CD4-positive, alpha-beta T cell treated with Interleukin-10 for 1 hour (primary cell): ENCODE results near the gene AZIN2.

Experiments
- DNase-seq: peaks from one replicate; pipeline ENCODE4 v3.0.0-alpha.2; 2020

AZIN2 gene

GRCh38 chr1:33157131-33157530 is 76.2 kb downstream of the AZIN2 start:
- DNase-seq, result no peak

DNA sequence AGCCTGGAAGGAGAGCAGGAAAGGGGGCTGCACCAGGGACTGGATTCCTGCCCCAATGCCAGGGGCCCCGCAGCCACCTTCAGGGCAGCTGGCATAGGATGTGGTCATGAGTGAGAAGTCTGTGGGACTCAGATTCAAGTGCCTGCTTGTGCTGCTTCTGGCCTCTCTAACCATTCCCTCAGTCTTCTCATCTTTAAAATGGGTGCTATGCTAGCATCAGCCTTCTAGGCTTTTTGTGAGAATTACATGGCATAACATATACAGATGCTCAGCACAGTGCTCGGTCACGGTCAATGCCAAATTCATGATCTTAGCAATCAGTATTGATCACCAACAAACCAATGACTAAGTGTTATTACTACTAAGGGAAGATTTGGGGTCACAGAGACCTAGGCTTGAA is 77.4 kb downstream of the AZIN2 start:
- DNase-seq, result no peak

- no peak for DNase-seq
These were observed 78.6 kb downstream of the AZIN2 start for GRCh38 chr1:33159577-33159976.

DNA sequence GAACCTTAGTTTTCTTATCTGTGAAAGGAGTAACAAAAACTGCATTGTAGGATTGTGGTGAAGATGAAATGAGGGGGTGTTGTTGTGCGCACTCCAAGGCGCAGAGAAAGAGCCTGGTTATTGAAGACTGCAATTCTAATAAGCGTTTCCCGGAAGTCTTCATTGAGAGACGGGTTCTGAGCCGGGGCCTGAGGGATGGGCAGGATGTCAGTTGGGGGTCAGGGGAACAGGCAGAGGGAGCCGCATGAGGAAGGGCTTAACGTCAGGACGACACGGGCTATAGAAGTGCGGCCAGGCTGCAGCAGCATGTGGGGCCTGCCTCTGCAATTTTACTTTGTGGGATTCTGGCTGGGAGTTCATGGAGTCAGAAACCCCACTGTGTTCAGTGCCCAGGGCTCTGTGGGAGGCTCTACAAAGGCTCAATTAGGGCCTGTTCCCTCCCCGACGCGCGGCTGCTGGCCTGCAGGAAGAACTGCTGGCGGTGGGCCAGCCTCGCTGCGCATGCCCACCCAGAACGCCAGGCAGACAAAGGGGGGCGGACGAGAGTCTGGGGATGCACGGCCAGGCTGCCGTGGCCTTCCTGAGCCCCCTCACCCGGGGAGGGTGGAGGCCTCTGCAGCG is 80.2 kb downstream of the AZIN2 start:
- DNase-seq, result no peak

DNA sequence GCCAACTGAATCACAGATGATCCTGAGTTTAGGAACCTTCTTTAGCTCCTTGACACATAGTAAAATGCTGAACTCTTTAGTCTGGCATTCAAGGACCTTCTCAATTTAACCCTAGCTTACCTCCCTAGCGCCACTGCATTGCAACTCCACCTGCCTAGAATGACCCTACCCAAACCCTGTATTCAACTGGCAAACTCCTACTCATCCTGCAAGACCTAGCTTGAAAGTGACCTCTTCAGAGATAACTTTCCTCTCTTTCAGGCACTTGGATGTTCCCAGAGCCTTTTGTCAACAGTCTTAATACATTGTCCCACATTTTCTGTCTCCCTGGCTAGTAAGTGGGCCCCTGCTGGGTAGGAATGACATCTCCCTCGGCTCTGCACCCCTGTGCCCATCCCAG is 81.2 kb downstream of the AZIN2 start:
- no peak for DNase-seq

DNA sequence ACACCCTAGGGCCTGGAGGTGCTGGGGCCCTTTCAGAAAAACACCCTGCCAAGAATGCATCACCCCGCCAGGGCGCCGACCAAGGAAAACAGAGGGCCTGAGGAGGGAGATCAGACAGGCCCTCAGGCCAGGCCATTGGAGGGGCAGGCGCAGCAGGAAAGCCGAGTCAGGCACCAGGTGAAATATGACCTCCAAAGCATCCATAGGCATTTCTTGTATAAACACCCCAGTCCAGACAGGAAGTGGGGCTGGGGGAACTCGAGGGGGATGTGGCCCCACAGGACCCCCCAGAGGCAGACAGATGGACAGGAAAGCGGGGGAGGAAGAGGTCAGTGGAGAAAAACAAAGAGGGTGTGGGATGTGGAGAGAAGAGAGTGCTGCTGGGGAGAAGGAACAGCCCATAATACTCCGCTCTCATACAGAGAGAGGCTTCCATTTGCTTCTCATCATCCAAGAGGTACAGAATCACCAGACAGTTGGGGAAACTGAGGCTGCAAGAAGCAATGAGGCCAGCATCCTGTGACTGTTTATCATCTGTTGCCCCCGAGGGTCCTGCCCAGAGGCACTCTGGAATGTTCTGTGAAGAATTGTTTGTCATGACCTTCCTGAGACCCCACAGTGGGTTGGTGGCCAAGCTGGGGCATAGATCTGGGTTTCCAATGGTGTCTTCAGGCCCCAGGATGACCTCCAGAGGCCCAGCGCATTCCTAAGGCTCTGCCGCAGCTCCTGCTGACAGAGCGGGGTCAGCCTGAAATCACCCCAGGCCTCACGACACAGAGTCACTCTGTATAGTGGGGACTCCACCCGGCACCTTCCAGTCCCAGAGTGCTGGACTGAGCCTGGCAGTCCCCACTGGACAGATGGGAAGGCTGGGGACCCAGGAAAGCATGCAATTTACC is 82.9 kb downstream of the AZIN2 start:
- DNase-seq, result no peak

DNA sequence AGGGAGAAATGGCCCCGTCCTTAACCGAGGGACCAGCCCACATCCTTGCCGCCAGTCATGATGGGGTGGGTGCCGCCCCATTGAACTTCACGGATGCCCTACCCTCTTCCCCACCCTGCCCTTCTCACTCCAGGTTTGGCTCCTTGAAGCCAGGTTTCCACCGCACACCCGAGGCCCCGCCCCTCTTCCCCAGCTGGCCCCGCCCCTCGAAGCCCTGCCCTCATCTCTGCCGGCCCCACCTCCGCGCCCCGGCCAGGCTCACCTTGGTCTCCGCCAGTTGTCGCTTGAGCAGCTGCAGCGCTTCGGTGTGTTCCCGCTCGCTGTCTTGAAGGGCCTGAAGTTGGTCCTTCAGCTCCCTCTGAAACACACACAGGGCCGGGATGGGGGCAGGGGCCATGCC is 84.3 kb downstream of the AZIN2 start:
- no peak for DNase-seq

GRCh38 chr1:33165809-33166208 is 84.9 kb downstream of the AZIN2 start:
- no peak for DNase-seq

DNA sequence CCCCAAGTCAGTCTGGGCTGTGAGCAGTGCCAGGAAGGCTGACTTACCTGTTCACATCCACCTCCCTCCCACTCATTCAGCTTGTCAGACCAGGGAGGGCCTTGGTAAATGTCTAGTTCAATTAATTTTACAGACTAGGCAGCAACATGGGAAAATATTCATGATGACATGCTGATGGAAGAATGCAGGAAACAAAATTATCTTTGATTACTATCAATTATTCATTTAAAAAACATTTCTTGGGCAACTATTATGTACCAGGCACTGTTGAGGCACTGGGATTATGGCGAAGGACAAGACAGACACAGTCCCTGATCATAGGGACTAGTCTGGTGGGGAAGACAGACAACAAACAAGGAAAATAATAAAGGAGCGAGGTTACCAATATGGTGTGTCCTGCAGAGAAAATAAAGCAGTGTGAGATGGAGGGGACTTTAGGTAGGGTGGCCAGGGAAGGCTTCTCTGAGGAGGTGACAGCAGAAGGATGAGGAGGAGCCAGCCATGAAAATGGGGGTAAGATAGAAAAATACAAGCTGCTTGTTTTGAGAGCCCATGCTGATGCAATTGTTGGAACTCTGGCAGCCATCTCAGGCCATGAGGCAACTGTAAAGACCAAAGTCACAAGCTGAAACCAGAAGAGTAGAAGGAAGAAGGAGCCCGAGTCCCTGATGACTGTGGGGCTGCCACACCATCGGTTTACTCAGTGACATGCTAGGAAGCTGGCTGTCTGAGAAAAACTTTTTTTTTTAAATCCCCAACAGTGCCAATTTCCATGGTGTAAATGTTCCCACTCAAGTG is 86.9 kb downstream of the AZIN2 start:
- DNase-seq, result no peak

DNA sequence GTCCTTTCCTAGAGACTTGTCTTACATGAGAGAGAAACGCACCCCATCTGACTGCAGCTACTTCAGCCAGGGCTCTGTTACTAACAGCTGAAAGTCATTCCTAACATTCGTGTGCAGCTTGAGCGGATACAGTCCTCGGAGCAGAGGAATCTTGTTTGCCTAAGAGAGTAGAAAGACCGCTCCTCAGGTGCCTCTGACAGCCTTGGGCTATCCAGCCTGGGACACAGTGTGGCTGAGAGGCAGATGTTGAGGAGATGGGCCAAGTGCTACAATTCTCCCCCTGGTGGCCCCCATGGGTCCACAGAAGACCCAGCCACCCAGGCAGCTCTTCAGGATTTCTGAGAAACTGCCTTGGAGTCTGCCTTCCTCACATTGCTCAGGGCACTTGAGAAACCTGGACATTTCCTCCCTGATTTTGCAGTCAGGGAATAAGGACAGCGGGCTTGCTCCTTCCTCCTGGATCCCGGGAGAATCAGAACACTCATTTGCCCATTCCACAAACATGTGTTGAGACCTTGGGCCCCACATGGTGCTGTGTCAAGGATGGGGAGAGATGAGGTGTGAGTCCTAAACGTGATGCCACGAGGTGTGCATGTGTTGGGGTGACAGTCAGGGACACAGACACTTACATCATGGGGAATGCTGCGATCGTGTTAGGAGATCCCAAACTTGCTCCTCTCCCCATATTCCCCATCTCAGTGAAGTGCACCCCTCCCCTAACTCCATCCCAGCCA is 87.8 kb downstream of the AZIN2 start:
- no peak for DNase-seq

- DNase-seq, result no peak
These were observed 88.5 kb downstream of the AZIN2 start for GRCh38 chr1:33169290-33170055.
